GM18498 (cell line): Measurements from ENCODE around the gene EEFSEC.

Source experiments
- ATAC-seq: cut with Tn5 transposase; IDR thresholded peaks from one replicate; pipeline ENCODE4 v1.9.1; 2021; ENCODE audit warnings: mild to moderate bottlenecking, moderate library complexity; ENCODE audit not compliant: unreplicated experiment

EEFSEC gene

DNA sequence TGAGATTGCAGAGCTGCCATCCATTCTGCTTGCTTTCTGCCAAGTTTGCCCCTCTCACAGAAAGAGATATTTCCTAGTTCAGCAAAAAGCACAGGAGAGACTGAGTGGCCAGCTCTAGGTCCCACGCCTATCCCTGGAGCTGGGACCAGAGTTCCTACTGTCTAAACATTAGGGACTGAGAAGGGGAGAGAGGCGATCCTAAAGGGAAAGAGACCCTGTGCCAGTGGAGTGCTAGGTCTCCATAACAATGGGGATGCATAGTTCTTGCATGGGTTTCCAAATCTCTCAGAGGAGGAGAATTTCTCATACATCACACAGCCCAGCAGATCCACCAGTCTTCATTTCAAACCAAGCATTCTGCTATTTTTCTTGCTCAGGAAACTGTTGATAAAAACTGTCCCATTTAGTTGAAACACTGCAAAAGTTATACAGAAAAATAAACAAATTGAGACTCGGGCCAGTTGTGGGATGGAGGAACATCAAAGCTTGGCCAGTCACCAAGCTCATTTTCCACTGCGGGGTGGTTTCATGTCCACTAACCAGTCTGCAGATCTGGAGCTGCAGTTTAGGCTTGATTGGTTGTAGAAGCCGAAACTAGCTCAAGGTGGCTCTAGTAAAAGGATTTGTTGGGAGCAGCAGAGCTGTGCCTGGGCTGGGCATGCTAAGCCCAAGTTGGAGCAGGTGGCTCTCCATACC is 62.7 kb downstream of the EEFSEC start:
- ATAC-seq: no peak

DNA sequence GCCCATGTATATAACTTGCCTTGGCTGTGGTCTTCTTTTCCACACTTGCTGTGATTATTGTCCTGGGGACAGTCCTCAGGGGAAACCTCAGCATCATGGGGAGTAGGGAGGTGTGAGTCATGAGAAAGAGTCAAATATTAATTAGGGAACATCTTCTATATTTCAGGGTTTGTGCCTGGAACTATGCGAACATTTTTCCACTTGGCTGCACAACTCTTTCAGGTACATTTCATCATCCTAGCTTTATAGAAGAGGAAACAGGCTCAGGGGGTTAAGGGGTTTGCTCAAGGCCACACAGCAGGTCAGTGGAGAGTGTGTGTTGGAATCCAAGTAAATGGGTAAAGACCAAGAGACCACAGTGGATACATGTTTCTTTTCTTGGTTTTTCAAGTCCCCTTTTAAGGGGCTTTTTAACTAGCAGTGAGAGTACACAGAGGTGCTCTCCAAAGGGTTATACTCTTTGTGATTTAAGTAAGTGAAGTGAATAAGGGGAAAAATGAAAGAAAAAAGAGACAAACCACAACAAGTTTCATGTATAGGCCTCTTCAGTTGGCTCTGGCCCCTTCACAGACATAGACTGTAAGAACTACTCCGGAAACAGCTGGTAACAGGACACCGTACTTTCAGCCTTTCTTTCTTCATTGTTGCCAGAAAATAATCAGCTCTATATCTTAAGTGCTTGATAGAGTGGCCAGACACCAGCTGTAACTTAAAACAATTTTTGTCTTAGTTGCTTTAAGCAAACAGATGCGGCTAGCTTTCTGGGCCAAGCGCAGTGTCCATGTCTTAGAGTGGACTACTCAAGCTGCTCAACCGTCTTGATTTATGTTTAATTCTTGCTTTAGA is 64.6 kb downstream of the EEFSEC start:
- no peak for ATAC-seq

DNA sequence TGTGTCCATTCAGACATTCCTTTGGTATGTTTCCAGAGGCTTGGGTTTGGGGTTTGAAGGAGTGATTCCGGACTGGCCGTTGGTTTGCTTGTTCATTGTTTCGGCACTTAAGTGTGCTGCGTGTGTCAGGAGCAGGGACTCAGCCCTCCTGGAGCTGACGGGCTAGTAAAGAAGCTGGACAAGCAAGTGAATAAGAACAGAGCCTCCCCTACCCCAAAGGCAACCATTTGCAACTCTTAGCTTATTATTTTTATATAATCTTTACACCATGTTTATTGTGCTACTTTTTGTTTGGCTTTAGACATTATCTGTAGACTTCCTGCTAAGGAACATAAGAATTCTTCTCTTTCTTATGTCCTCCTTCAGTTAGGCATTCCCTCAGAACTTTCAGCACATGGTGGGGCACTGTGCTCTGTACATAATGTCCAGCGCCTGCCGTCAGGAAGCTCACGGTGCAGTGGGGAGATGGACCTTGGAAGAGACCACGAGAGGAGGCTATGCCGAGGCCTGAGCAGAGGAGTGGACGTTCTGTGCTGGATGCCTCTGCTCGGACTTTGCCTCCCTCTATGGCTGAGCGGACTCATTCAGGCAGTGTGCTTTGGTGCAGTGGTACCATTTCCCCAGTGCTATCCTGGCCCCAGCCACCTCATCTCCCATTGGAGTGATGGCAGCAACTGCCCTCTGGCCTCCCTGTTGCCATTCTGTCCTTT is 65.4 kb downstream of the EEFSEC start:
- ATAC-seq: no peak

DNA sequence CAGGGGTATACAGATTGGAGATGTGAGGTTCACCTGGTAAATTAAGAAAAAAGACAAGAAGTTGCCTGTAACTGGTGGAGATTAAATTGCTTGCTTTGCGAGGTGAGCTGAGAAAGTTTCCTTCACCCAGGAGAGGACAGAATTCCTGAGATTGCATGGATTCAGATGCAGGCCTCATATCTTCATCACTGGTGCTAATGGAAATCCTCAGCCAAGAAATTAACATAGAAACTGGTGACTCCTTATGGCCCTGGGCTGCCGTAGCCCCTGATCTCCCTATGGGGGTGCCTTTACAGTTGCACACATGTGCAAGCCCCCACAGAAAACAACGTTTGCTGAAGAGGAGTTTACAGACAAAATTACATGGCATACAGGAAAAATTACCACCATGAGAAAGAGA is 68.0 kb downstream of the EEFSEC start:
- no peak for ATAC-seq

DNA sequence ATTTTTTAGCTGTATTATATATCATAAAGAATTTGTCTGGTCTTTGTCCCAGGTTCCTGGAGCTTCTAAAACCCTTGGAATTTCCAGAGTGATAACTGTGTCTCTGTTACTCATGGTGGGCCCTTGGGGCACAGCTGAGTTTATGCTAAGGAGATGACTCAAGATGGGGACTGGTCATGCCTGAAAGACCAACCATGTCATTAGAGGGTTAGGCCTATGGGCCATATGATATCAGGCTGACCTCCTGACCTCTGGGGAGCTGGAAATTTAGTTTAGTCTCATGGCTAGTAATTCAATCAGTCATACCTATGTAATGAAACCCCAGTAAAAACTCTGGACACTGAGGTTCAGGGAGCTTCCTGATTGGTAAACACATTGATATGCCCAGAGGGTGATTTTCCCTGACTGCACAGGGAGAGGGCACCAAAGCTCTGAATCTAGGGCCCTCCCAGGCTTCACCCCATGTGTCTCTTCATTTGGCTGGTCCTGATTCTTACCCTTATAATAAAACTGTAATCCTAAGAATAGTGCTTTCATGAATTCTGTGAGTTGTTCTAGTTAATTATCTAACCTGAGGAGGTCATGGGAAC is 69.6 kb downstream of the EEFSEC start:
- ATAC-seq: no peak

DNA sequence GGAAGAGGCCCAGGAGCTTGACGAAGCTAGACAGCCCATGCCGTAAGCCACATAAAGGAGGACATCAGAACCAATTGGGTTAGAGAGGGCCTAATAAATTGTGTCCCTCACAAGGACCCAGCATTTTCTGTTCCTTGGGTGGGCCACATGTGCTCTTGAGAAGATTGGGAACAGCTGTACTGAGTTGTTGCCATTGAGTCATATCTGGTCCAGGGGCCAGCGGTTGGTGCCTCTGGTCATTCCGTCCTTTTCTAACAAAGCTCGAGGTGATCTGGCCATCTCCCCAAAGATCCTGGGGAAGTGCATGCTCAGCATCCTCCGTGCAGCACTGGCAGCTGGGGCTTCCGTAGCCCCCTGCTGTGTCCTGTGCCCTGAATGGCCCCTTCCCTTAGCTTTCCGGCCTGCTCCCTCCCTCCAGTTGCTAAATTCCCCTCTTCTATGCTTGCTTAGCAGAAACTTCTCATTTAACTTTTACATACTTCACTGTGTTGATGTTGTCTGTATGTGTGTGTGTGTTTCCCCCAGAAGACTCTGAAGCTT is 73.0 kb downstream of the EEFSEC start:
- ATAC-seq: no peak

DNA sequence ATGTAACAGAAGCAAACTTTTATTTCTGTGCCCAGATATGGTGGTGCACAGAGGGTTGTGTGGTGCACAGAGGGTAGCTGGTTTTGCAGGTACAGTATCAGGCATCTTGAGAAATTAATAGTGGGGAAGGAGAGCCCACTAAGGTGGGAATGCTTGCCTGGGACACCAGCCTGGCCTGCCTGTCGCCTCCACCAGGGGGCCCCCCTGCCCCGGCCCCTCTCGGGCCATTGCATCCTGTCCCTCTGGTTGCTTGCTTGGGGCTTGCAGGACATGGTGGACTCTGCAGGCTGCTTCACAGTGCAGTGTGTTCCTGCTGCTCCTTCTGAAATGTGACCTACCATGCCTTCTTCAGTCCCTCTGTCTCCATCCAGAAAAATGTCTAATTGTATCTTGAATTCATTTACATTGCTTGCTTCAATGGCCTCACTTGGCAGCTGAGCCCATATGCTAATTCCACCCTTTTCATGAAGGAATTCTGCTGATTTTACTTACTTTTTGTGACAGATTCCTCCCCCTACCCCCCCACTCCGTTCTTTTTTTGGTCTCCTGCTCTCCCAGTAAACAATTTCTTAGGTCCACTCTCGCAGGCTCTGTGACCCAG is 73.6 kb downstream of the EEFSEC start:
- no peak for ATAC-seq

DNA sequence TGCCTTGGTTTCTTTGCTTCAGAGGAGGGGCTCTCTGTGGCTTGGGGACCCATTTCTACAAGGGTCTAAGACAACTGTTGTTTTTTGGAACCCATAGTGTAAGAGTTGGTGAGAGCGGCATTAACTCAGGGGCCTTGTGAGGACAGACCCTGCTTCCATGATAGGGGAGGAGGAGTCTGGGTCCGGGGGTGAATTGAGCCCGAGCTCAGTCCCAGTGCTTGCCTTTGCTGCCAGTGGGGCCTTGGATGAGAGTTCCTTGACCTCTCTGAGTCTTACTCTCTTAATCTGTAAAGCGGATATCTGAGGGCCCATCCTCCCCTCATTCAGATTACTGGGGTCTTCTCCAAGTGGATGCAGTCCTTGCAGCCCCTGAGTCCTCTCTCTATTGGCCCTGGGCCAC is 74.2 kb downstream of the EEFSEC start:
- ATAC-seq: no peak

DNA sequence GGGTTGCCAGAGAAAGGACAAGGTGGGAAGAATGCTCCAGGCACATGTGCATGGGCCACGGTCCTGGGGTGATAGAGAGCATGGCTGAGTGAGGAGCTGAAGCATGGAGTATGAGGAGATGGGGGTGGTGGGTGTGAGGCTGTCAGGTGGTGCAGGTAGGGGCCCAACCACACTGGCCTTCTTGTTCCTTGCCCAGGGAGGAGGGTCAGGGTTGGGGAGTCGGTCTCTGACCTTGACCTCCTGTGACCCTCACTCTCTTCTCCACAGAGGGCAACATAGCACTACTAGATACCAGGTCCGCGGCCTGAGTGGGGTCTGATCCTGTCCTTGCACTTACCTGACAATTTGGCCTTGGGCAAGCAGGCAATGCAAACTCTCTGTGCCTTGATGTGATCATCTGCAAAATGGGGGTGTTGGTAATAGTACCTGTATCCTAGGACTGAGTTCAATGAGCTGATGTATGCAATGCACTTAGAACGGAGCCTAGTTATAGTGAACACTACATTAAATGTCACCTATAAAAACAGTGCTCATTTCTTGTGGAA is 75.2 kb downstream of the EEFSEC start:
- no peak for ATAC-seq

DNA sequence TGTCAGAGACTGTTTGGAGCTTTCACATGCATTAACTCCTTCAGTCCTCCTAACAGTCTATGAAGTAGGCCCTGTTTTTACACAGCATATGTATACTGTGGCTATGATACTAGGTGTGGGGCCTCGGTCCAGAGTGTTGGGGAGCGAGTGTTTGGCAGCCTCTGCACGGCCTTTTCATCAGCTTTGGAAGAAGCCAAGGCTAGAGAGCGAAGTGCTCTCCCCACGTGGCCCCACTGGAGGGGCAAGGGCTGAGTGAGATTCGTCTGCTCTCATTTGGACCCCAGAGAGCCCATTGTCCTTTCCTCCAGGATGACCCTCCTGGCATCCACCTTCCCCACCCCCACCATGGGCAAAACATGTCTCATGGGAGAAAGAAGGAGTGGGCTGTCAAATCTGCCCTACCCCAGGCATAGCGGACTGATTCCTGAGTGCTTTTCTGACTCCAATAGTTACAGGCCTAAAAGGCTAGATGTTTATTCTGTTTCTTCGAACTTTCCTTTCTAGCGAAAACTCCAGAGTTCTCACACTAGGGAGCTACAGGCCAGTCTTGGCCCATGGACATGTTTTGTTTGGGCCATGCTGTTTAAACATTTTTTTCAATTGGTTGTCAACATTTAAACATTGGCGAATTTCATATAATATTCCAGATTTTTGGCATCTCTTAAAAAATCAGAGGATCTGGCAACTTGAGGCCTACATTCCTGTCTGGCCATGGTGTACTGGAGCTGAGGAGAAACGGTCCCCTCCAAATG is 76.0 kb downstream of the EEFSEC start:
- no peak for ATAC-seq

DNA sequence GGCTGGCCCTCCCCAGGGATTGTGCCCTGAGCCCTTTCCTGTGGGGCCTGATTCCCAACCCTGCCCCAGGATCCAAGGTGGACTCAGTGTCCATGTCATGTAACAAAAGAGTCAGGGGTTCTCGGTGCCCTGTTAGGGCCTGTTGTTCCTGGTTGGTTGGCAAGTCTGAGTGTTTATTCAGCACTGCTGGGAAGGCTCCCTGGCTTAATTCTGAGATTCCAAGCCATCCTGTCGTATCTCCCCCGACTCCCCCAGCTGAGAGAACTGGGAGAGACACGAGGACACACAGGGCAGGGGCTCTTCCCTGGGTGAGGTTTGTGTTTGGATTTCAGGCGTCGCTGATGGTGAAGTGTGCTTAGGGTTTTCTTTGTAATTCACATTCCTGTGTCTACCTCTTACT is 78.3 kb downstream of the EEFSEC start:
- ATAC-seq: no peak

DNA sequence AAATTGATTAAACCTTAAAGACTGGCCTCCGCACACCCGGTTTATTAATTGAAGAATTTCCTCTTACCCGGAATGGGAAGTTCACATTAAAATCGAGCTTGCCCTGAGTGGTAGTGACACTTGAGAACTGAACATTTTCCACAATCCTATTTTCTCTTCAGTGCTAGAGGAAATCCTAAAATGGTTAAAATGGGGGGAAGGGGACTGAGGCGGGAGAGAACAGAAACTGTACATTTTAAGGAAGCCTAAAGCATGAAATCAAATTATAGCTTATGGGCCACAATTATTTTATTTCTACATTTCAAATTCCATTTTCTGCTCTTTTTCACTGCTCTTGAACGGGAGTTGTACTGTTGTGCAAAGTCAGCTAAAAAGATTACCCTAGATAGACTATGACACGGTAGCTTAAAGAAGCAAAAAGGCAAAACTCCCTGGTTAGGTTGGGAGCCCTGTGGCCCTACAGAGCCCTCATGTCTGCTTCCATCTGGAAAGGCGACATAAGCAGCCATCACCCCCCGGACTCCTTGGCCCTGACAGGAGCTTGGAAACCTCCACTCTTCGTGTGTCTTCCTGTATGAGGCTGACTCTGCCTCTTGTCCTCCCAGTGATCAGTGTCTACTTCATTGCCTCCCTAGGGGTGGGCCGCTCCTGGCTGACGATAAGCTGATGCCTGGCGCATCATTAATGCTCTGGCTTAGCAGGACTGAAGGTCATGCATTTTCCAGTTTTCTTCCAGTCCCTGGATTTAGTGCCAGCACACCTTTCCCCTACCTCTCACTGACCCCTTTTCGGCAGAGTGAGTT is 79.3 kb downstream of the EEFSEC start:
- no peak for ATAC-seq

DNA sequence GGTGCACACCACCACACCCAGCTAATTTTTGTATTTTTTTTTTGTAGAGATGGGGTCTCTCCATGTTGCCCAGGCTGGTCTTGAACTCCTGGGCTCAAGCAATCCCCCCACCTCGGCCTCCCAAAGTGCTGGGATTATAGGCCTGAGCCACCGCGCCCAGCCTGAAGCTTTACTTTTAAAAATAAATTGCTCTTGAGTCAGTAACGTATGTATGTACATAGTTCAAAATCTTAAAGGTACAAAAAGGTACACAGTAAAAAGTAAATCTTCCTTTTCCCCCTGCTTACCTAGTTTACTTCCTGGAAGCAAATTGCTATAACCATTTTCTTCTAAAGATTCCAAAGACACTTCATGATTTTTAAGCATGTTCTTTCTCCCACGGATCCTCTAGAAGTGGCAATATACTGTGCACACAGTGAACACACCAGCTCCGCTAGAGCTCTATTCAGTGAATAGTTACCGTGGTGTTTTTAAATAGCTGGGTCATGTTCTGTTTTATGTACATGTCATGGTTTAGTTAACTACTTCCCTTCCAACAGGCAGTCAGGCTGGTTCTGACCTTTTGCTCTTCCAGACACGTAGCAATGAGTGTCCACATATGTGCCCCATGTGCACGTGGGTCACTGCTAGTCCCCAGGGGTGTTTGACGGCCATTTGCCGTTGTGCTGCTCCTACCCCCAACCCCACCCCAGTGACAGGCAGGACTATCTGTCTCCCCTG is 82.1 kb downstream of the EEFSEC start:
- ATAC-seq: no peak

DNA sequence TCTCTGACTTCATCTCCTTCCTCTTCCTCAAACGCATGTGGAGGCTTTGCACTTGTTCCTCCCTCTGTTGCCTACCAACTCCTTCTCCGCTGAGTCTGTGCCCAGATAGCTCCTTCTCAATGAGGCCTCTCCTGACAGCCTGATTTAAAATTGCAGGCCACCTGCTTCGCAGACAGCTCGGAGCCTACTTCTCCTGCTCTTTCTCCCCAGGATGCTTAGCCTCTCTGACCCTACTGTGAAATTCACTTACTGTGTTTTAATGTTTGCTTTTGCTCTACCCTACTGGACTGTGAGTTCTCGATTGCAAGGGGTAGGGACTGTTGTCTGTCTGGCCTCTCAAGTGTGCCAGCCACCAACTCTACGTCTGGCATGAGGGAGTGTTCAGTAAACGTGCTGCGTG is 83.4 kb downstream of the EEFSEC start:
- no peak for ATAC-seq

DNA sequence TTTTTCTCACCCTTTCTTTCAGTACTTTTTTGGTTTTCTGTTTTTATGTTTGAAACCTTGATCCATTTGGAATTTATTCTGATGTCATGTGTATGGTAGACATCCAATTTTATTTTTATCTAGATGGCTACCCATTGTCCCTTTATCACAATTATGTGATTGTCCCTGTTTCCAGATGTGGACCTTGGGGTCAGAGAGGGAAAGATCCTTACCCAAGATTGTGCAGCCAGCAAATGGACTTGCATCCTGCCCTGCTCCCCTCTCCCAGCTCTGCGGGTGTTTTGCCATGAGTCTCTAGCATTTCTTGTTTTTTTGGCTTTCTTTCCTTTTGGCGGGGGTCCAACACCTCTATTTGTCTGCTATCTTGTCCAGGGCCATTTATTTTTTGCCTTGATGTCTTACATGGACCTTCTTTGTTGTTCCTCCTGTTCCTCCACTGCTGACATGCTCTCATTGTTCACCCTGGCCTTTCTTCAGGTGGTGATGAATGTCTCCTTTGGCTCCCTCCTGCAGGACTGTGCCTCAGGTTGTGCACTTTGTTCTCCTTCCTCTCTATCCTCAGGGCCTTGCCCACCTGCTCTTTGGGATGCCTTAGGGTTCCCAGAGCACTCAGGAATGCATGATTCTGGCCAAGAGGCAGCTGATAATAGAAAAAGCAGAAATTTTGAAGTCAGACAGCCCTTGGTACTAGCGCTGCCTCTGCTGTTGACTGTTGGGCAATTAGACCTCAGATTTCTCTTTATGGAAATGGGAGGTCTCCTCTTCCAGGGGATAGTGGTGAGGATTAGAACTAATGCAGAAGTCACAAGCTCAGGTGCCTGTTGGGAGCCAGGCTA is 84.3 kb downstream of the EEFSEC start:
- no peak for ATAC-seq

DNA sequence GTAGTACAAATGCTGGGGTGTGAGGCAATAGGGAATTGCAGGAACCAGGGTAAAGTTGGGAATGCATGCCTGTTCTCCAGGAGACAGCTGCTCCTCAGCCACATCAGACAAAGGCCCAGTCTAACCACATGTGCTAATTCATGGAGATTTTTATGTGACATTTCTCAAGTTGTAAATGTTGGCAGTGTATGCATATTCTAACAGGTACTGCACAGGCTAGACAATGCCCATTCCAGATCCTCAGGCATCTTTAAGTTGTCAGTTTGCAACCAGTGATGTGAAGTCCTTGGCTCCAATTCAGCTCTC is 84.9 kb downstream of the EEFSEC start:
- ATAC-seq: no peak

DNA sequence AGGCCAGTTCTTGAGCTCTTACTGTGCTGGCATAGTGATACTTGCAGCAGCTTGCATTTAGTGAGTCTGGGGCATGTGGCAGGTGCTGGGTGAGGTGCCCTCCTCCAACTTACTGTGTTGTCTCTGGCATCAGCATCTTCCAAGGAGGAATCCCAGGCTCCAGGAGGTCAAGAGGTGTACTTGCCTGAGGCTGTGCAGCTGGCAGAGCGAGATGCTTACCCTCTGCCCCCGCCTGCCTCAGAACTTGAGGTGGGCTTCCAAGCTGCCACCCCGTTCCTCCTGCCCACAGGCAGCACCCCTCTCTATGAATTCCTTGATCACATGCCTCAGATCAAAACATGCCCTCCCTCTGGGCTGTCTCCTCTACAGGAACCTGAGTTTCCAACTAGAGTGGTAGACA is 86.0 kb downstream of the EEFSEC start:
- ATAC-seq: no peak

DNA sequence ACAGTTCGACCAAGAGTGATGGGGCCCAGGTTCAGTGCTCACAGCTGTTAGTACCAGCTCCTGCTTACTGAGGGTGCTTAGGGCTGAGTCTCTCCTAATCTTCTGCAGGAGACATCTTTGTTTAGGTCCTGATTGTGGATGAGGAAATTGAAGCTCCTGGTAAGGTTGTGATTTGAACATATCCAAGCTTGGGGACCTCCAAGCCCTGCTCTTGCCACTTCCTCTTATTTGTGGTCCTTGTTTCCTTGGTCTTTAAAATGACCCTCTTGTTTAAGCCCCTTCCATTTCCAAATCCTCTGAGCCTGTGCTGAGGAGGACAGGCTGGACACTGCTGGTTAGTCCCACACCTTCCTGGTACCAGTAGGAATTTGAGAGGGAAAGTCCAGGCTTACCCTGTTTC is 87.0 kb downstream of the EEFSEC start:
- ATAC-seq: no peak
